Astrocyte of the spinal cord (primary cell): Measurements from ENCODE around the gene NUCB2.

ENCODE experiments used
- DNase-seq: peaks from one replicate; pipeline ENCODE4 v3.0.0; 2011; ENCODE audit warnings: low read depth, low spot score
- H3K4me3 ChIP-seq: 2 replicates; pipeline ENCODE4 v1.5.1; 2011; ENCODE audit warnings: low read depth, mild to moderate bottlenecking, low read length, moderate library complexity
- in situ Hi-C: cut with HindIII; loops from 2 replicates; pipeline ENCODE4 v1.10.0; 2017; ENCODE audit warnings: low sequenced_read_pairs
- TF ChIP-seq, protein P1 (sequence below): IDR thresholded peaks from 2 replicates; pipeline ENCODE4 v1.5.1; 2012; ENCODE audit warnings: low read depth, mild to moderate bottlenecking, low read length, inconsistent platforms

Gene NUCB2

DNA sequence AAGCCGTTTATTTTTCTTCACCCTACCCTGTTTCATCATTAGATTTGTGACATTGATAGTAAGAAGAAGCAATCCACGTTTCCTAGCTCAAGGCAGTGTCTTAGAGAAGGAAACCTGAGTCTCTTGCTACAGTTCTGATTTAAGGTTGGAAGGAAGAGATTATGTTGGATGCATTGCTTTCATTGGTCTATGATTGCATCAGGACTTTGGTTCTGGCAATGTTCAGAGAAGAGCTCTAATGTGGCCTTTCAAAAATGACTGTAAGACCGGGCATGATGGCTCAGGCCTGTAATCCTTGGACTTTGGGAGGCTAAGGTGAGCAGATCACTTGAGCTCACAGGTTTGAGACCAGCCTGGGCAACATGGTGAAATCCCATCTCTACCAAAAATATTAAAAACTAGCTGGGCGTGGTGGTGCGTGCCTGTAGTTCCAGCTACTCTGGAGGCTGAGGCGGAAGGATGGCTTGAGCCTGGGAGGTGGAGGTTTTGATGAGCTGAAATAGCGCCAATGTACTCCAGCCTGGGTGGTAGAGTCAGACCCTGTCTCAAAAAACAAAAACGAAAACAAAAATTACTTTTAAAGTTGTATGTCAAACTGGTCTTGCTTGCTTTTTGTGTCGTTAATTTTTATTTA, 4.1 kb downstream of the NUCB2 start:
- DNase-seq = no peak
- TF ChIP-seq, protein P1, sequence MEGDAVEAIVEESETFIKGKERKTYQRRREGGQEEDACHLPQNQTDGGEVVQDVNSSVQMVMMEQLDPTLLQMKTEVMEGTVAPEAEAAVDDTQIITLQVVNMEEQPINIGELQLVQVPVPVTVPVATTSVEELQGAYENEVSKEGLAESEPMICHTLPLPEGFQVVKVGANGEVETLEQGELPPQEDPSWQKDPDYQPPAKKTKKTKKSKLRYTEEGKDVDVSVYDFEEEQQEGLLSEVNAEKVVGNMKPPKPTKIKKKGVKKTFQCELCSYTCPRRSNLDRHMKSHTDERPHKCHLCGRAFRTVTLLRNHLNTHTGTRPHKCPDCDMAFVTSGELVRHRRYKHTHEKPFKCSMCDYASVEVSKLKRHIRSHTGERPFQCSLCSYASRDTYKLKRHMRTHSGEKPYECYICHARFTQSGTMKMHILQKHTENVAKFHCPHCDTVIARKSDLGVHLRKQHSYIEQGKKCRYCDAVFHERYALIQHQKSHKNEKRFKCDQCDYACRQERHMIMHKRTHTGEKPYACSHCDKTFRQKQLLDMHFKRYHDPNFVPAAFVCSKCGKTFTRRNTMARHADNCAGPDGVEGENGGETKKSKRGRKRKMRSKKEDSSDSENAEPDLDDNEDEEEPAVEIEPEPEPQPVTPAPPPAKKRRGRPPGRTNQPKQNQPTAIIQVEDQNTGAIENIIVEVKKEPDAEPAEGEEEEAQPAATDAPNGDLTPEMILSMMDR = no peak
- in situ Hi-C loops = no loop called here
- H3K4me3 ChIP-seq = no peak overlapping the region

DNA sequence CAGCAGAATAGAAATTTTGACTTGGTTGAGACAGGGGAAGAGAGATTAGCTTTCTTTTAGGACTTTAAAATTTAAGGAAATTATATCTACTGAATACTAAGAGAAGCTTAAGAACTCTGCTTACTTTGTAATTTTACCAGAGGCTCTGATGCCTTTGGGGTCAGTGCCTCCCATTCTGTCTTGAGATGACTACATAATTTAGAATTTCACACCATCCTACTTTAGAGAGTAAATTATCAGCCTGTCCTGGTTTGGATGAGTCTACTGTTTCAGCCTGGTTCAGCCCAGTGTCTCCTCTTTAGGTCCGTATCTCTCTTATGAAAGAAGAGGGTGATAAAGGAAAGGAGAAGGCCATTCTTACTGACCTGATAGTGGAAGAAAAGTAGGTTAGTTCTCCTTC, 9.8 kb downstream of the NUCB2 start:
- no peak overlapping the region for H3K4me3 ChIP-seq
- in situ Hi-C loops = no loop called here
- DNase-seq = no peak
- TF ChIP-seq, protein P1 = no peak

DNA sequence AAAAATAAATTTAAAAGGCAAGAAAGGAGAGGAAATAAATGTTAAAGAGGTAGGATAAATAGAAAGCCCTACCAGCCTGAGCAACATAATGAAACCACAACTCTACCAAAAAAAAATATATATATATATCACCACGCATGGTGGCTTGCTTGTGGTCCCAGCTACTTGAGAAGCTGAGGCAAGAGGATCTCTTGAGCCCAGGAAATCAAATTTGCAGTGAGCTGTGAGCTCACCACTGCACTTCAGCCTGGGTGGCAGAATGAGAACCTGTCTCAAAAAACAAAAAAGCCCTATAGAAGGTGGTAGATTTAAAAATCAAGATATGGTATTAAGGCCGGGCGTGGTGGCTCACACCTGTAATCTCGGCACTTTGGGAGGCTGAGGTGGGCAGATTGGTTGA, 10.5 kb downstream of the NUCB2 start:
- no peak overlapping the region for H3K4me3 ChIP-seq
- in situ Hi-C loops = no loop called here
- TF ChIP-seq, protein P1 = no peak
- no peak for DNase-seq

GRCh38 chr11:17291710-17292109, 15.2 kb downstream of the NUCB2 start:
- in situ Hi-C loops = no loop called here
- no peak for DNase-seq
- H3K4me3 ChIP-seq = no peak overlapping the region
- TF ChIP-seq, protein P1 = no peak

GRCh38 chr11:17293311-17293710, 16.8 kb downstream of the NUCB2 start:
- H3K4me3 ChIP-seq = no peak overlapping the region
- no peak for DNase-seq
- TF ChIP-seq, protein P1 = no peak
- in situ Hi-C loops = no loop called here

DNA sequence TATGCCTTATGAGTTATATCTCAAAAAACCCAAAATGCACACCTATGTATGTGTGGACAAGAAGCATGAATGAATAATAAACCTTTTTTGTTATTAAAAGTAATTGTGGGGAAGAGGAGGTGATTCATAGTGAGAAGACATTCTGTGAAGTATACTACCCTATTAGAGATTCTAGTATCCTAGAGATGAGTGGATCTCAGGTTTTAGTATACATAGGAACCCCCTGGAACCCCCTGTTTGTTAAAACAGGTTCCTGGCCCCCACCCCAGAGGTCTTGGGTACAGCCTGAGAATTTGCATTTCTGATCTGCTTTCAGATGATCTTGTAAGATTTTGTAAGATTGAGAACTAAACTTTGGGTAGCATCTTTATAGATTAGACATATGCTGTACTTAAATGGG, 17.5 kb downstream of the NUCB2 start:
- no peak overlapping the region for H3K4me3 ChIP-seq
- in situ Hi-C loops = no loop called here
- TF ChIP-seq, protein P1 = no peak
- no peak for DNase-seq
